H9 (cell line): ENCODE measurements around the gene KCNN3. TPM values are rescaled to one million over a fixed set of nuclear protein-coding genes. Genes with fewer than 3 reads are reported as not detected.

Source experiments
- DNase-seq: peaks from one replicate; pipeline ENCODE4 v3.0.0-alpha.2; 2017
- H2AFZ ChIP-seq: one replicate; pipeline ENCODE4 v1.6.1; 2013; ENCODE audit warnings: mild to moderate bottlenecking, low read length, control low read depth, moderate library complexity
- H2AK5ac ChIP-seq: 2 replicates; pipeline ENCODE4 v1.6.1; 2013; ENCODE audit warnings: low read length, control low read depth, mixed read lengths; ENCODE audit not compliant: insufficient read length
- H2BK120ac ChIP-seq: one replicate; pipeline ENCODE4 v1.6.1; 2013; ENCODE audit warnings: low read depth, mild to moderate bottlenecking, low read length, control low read depth, inconsistent platforms; ENCODE audit not compliant: poor library complexity, severe bottlenecking
- H2BK12ac ChIP-seq: 2 replicates; pipeline ENCODE4 v1.6.1; 2013; ENCODE audit warnings: low read length, control low read depth, mixed read lengths, low read depth; ENCODE audit not compliant: insufficient read length
- H2BK15ac ChIP-seq: 2 replicates; pipeline ENCODE4 v1.6.1; 2013; ENCODE audit warnings: low read depth, low read length, control low read depth
- H2BK20ac ChIP-seq: one replicate; pipeline ENCODE4 v1.6.1; 2013; ENCODE audit warnings: low read depth, mild to moderate bottlenecking, low read length, control low read depth, inconsistent platforms; ENCODE audit not compliant: poor library complexity, severe bottlenecking
- H2BK5ac ChIP-seq: 2 replicates; pipeline ENCODE4 v1.6.1; 2013; ENCODE audit warnings: low read length, control low read depth, mixed read lengths; ENCODE audit not compliant: insufficient read length
- H3K14ac ChIP-seq: 2 replicates; pipeline ENCODE4 v1.6.1; 2013; ENCODE audit warnings: low read length, control low read depth; ENCODE audit not compliant: insufficient read depth
- H3K18ac ChIP-seq: 2 replicates; pipeline ENCODE4 v1.6.1; 2013; ENCODE audit warnings: low read depth, mild to moderate bottlenecking, mixed read lengths, low read length, control low read depth; ENCODE audit not compliant: insufficient read length
- H3K23ac ChIP-seq: 2 replicates; pipeline ENCODE4 v1.6.1; 2013; ENCODE audit warnings: low read length, control low read depth, mixed read lengths, low read depth; ENCODE audit not compliant: insufficient read length
- H3K23me2 ChIP-seq: 2 replicates; pipeline ENCODE4 v1.6.1; 2013; ENCODE audit warnings: low read depth, mild to moderate bottlenecking, mixed read lengths, low read length, control low read depth; ENCODE audit not compliant: insufficient read length, poor library complexity, severe bottlenecking
- H3K27ac ChIP-seq: 2 replicates; pipeline ENCODE4 v1.5.1; 2013; ENCODE audit warnings: low read length, control low read depth, mixed read lengths, low read depth; ENCODE audit not compliant: insufficient read length
- H3K27me3 ChIP-seq: 2 replicates; pipeline ENCODE4 v1.6.1; 2013; ENCODE audit warnings: low read length, control low read depth, inconsistent platforms; ENCODE audit not compliant: insufficient read depth
- H3K4ac ChIP-seq: 2 replicates; pipeline ENCODE4 v1.6.1; 2013; ENCODE audit warnings: low read depth, mild to moderate bottlenecking, control low read depth, inconsistent platforms, low read length, moderate library complexity
- H3K4me1 ChIP-seq: 2 replicates; pipeline ENCODE4 v1.6.1; 2013; ENCODE audit warnings: low read length, control low read depth, inconsistent platforms; ENCODE audit not compliant: insufficient read depth
- H3K4me2 ChIP-seq: 2 replicates; pipeline ENCODE4 v1.6.1; 2013; ENCODE audit warnings: low read length, control low read depth, mixed read lengths; ENCODE audit not compliant: insufficient read length, insufficient read depth
- H3K56ac ChIP-seq: 2 replicates; pipeline ENCODE4 v1.6.1; 2013; ENCODE audit warnings: low read depth, mild to moderate bottlenecking, mixed read lengths, low read length, control low read depth; ENCODE audit not compliant: insufficient read length
- H3K79me1 ChIP-seq: 2 replicates; pipeline ENCODE4 v1.6.1; 2013; ENCODE audit warnings: low read depth, mild to moderate bottlenecking, moderate library complexity, low read length, control low read depth, inconsistent platforms; ENCODE audit not compliant: insufficient read depth, poor library complexity, severe bottlenecking
- H3K79me2 ChIP-seq: 2 replicates; pipeline ENCODE4 v1.6.1; 2013; ENCODE audit warnings: low read length, control low read depth, inconsistent platforms; ENCODE audit not compliant: insufficient read depth
- H3K9ac ChIP-seq: 2 replicates; pipeline ENCODE4 v1.6.1; 2013; ENCODE audit warnings: low read length, control low read depth, mixed read lengths; ENCODE audit not compliant: insufficient read length; ENCODE audit errors: extremely low read depth
- H3K9me3 ChIP-seq: one replicate; pipeline ENCODE4 v1.6.1; 2013; ENCODE audit warnings: low read depth, low read length, inconsistent platforms; ENCODE audit not compliant: control insufficient read depth
- H3T11ph ChIP-seq: one replicate; pipeline ENCODE4 v1.6.1; 2013; ENCODE audit warnings: mild to moderate bottlenecking, low read length, control low read depth, inconsistent platforms
- H4K20me1 ChIP-seq: one replicate; pipeline ENCODE4 v1.6.1; 2013; ENCODE audit not compliant: control insufficient read depth, insufficient read length, insufficient read depth
- H4K5ac ChIP-seq: 2 replicates; pipeline ENCODE4 v1.6.1; 2013; ENCODE audit warnings: low read depth, mild to moderate bottlenecking, mixed read lengths, low read length, control low read depth; ENCODE audit not compliant: insufficient read length
- H4K8ac ChIP-seq: replicated peaks from 2 replicates; pipeline ENCODE4 v1.6.1; 2013; ENCODE audit warnings: low read length, control low read depth, mixed read lengths, low read depth; ENCODE audit not compliant: insufficient read length
- H4K91ac ChIP-seq: 2 replicates; pipeline ENCODE4 v1.6.1; 2013; ENCODE audit warnings: low read depth, mild to moderate bottlenecking, moderate library complexity, mixed read lengths, low read length, control low read depth; ENCODE audit not compliant: insufficient read length
- H3K27ac Mint-ChIP-seq, 3 experiments: 2 replicates in 2 of 3; 3 replicates in 1 of 3; pipeline ENCODE4 v1.8.0; 2020 to 2021; ENCODE audit warnings: mixed read lengths in 3 of 3, mild to moderate bottlenecking in 1 of 3, moderate library complexity in 1 of 3
- H3K27me3 Mint-ChIP-seq: 2 replicates; pipeline ENCODE4 v1.8.0; 2021; ENCODE audit warnings: low read depth, mild to moderate bottlenecking, moderate library complexity, mixed read lengths
- H3K36me3 Mint-ChIP-seq, 3 experiments: 2 replicates in 2 of 3; 3 replicates in 1 of 3; pipeline ENCODE4 v1.8.0; 2020 to 2021; ENCODE audit warnings: low read depth in 3 of 3, mixed read lengths in 3 of 3; ENCODE audit not compliant: insufficient read depth in 1 of 3
- H3K4me1 Mint-ChIP-seq, 2 experiments: 2 replicates each; pipeline ENCODE4 v1.8.0; 2020; ENCODE audit warnings: mixed read lengths in 2 of 2
- H3K4me3 Mint-ChIP-seq, 2 experiments: 2 replicates in 1 of 2; 3 replicates in 1 of 2; pipeline ENCODE4 v1.8.0; 2020 to 2021; ENCODE audit warnings: mild to moderate bottlenecking in 2 of 2, mixed read lengths in 2 of 2, moderate library complexity in 1 of 2
- H3K9me3 Mint-ChIP-seq, 2 experiments: 2 replicates in 1 of 2; 3 replicates in 1 of 2; pipeline ENCODE4 v1.8.0; 2020; ENCODE audit warnings: mild to moderate bottlenecking in 2 of 2, mixed read lengths in 2 of 2, moderate library complexity in 1 of 2
- WGBS: extraction: QIAGEN DNeasy Blood & Tissue Kit; methylation state at CpG from one replicate; pipeline ENCODE4 v1.1.7; 2013; ENCODE audit warnings: missing lambda C conversion rate, low lambda C conversion rate, mixed read lengths; ENCODE audit not compliant: insufficient read length; ENCODE audit errors: extremely low coverage; 5-methylcytosine and 5-hydroxymethylcytosine counted together
- total RNA-seq: library from RNA; stranded (reverse); gene quantifications from 2 replicates; pipeline ENCODE4 v1.2.1, GENCODE V29; 2021
- TF ChIP-seq, protein P1 (sequence below): fragments of 200-600 bp; sonication (generic); conservative IDR thresholded peaks from 3 replicates; pipeline ENCODE4 v1.8.0; 2021; ENCODE audit warnings: antibody characterized with exemption, mild to moderate bottlenecking

The KCNN3 gene
- total RNA-seq, 1 experiment from 2014 or later: 0.83 TPM

GRCh38 chr1:154729031-154729442, 141.0 kb downstream of the KCNN3 start:
- Mint-ChIP-seq H3K4me3 (peak overlapping the region in 1 of 2 experiments; percentile 5; a peak in 1 of 5 replicates), H3K4me1 (peaks cover 41 to 44% of the 10 kb centered on the region in 2 experiments), H3K27ac (peak overlapping the region; percentile 63 to 94 (median 80); a peak in 5 of 7 replicates), H3K27me3 (no peaks in the 10 kb centered on the region; the same call in 1 of the 2 replicates), H3K9me3 (no peaks in the 10 kb centered on the region), H3K36me3 (no peaks in the 10 kb centered on the region)
- TF ChIP-seq, protein P1, sequence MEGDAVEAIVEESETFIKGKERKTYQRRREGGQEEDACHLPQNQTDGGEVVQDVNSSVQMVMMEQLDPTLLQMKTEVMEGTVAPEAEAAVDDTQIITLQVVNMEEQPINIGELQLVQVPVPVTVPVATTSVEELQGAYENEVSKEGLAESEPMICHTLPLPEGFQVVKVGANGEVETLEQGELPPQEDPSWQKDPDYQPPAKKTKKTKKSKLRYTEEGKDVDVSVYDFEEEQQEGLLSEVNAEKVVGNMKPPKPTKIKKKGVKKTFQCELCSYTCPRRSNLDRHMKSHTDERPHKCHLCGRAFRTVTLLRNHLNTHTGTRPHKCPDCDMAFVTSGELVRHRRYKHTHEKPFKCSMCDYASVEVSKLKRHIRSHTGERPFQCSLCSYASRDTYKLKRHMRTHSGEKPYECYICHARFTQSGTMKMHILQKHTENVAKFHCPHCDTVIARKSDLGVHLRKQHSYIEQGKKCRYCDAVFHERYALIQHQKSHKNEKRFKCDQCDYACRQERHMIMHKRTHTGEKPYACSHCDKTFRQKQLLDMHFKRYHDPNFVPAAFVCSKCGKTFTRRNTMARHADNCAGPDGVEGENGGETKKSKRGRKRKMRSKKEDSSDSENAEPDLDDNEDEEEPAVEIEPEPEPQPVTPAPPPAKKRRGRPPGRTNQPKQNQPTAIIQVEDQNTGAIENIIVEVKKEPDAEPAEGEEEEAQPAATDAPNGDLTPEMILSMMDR: no peak
- H3K9me3 ChIP-seq: no peaks in the 10 kb centered on the region
- H4K8ac ChIP-seq: no peak overlapping the region
- no peak overlapping the region for H2BK120ac ChIP-seq
- WGBS: no CpG with 5 or more reads among the region's 6 CpGs
- no peaks in the 10 kb centered on the region for H4K20me1 ChIP-seq
- H3K27me3 ChIP-seq: no peaks in the 10 kb centered on the region
- no peak overlapping the region for H2BK5ac ChIP-seq
- H3T11ph ChIP-seq: no peak overlapping the region
- no peak overlapping the region for H2AFZ ChIP-seq
- no peak overlapping the region for H2AK5ac ChIP-seq
- H3K56ac ChIP-seq: no peak overlapping the region
- H2BK12ac ChIP-seq: peak overlapping the region; percentile 2
- no peaks in the 10 kb centered on the region for H3K79me2 ChIP-seq
- H3K4me2 ChIP-seq: no peak overlapping the region
- no peak overlapping the region for H3K23ac ChIP-seq
- H4K5ac ChIP-seq: no peak overlapping the region
- H3K14ac ChIP-seq: peak overlapping the region; percentile 31; the same call in 1 of the 2 replicates
- H3K9ac ChIP-seq: no peak overlapping the region
- no peak overlapping the region for H2BK15ac ChIP-seq
- no peak overlapping the region for H4K91ac ChIP-seq
- no peaks in the 10 kb centered on the region for H3K23me2 ChIP-seq
- H2BK20ac ChIP-seq: no peak overlapping the region
- no peak overlapping the region for H3K4ac ChIP-seq
- no peak for DNase-seq
- no peak overlapping the region for H3K27ac ChIP-seq
- H3K4me1 ChIP-seq: peaks cover 9% of the 10 kb centered on the region; the same call in 1 of the 2 replicates
- H3K18ac ChIP-seq: no peak overlapping the region
- H3K79me1 ChIP-seq: no peaks in the 10 kb centered on the region
